ENCODE data around the gene NAP1L1.

NAP1L1 gene

DNA sequence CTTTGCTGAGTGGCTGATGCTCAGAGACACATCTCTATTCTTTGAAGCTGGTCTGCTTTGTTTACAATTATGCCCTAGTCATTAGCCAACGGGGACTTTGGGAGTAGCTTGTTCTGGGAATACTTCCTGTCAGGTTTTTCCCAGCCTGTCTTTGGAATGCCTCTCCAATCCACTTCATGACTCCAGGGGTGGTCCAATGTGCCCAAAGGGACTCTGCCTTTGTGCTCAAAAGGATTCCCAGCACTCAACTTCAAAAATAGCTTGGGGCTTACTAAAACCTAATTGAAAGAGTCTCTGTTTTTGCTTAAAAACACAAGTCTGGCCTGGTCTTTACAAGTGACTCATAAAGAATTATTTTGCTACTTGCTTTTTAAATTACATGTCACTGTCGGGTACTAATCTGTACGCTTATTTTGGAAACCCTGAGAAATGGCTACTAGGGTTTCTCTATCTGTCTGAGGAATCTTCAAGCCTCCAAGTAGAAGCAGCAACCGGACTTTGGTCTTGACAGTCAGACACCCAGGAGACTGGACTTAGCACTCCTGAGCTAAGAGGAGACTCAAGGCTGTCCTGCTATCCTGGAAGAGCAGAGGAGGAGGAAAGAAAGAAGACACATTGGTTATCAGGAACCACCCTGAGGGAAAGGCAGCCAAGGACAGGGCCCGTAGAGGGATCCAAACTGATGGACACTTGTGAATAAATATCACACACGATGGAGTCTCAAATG, 73.6 kb downstream of the NAP1L1 start:
- no peak for TF ChIP-seq GATA2 (IDR thresholded peaks at IDR 0.05; ENCODE audit: low read depth, low read length)
- no peak for TF ChIP-seq GATA3 (IDR thresholded peaks at IDR 0.05; ENCODE audit: low read depth, low read length)

DNA sequence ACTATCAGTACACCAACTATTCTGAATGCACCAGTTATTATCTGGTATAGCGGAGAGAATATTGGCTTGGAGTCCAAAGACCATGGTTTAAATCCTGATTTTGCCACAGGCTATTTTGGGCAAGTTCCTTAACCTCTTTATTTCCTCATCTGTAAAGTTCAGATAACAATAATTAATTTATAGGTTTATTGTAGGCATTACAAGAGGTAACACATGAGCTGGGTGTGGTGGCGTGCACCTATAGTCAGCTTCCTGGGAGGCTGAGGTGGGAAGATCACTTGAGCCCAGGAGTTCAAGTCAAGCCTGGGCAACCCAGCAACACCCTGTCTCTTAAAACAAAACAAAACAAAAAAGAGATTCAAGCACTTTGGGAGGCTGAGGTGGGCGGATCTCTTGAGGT, 76.1 kb downstream of the NAP1L1 start:
- TF ChIP-seq GATA3 (IDR thresholded peaks at IDR 0.05; ENCODE audit: low read depth, low read length) (no peak), GATA2 (IDR thresholded peaks at IDR 0.05; ENCODE audit: low read depth, low read length) (no peak)

DNA sequence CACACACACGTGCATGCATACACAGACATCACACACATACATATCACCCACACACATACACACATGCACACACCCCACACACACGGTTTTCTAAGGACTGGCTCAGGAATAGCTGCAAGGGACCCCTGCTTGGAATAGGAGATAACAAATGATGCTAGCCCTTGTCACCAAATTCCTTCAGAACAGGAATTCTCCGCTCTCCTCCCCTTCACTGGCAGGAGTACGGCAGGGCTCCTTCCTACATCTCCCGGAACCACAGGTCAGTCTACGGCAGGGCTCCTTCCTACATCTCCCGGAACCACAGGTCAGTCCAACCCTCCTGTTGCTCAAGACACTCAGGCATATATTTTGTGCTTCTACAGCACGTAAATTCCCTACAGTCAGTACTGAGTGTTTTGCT, 76.8 kb downstream of the NAP1L1 start:
- TF ChIP-seq GATA2 (IDR thresholded peaks at IDR 0.05; ENCODE audit: low read depth, low read length) (no peak), GATA3 (IDR thresholded peaks at IDR 0.05; ENCODE audit: low read depth, low read length) (no peak)

DNA sequence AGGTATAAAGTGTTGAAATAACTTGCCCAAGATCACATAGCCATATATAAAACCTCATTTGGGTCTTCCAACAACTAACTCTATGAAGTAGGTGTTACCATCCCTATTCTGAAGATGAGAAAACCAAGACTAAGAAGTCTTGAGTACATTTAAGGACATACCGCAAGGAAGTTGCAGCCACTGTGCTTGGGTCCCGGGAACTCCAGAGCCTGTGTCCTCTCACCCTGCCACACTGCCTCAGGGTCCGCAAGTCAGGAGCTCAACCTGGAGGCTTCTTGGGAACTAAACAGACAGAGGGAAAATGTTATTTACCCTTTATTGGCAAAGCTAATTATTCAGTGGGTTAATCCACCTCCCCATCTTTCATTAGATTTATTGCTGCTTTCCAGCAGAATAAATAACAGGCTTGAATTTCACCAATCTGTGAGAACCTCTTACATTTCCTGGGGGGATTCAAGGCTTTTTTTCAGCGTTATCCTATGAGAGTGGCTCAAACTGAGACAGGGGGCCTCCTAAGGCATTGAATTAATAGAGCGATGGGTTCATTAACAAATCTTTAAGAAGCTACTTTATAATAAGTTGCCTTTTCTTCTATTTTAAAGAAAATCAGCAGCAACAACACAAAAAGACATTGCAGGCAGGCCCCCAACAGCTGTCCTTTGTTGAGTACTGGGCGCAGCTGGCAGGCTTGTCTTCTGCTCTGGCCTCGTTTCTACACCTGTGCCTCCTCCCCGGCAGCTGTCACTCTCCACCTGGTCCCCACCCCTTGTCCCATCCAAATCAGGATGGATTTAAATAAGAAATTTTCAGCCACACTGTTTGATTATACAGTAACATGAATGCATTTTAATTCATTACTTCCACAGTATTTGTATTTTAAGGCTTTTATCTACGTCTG, 78.2 kb downstream of the NAP1L1 start:
- TF ChIP-seq GATA3 (IDR thresholded peaks at IDR 0.05; ENCODE audit: low read depth, low read length) (no peak), GATA2 (IDR thresholded peaks at IDR 0.05; ENCODE audit: low read depth, low read length) (no peak)

DNA sequence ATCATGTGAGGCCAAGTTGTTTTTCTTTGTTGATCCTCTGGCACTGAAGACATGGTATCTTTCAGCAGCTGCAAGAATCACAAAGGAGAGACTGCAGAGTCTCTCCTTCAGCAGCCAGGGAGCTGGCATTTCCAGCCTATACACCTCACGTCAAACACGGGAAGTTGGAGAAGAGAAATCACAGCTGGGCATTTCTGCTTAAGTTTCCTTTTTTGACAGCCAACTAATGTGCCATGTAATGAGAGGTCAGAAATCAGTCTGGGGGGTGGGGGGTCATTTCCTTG, 81.2 kb downstream of the NAP1L1 start:
- no peak for TF ChIP-seq GATA2 (IDR thresholded peaks at IDR 0.05; ENCODE audit: low read depth, low read length)
- TF ChIP-seq GATA3 (IDR thresholded peaks at IDR 0.05; ENCODE audit: low read depth, low read length) = no peak

DNA sequence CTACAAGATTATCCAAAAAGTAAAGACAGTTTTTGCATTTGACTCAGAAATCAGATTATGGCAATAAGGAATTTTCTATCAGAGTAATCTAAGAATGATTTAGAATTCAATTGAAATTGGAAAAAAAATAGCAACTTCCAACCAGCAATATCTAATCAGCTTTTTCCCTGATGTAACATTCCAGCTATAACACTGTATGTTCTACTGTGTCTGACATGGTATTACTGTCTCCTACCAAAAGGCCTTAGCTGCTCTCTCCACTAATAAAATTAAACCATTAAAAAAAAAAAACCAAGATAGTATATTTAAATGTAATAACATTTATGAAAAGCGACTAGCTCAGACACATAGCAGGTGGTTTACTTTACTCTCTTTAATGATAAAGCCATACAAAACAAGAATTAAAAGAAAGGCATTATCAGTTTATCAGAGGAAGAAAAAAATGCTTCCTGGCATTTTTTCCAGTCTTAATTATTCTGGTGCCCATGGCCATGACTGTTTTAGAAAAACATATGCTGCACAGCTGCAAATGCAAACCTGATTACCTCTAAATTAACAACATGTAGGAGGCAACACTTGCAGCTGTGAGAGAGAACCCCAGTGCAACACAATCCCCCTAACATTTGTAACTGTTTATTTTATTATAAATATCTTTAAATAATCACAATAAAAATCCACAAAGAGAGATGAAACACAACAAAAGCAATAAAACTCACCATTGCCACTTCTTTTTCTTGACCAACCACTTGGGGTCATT, 81.7 kb downstream of the NAP1L1 start:
- TF ChIP-seq GATA2 (IDR thresholded peaks at IDR 0.05; ENCODE audit: low read depth, low read length) (peak; percentile 65; the same call in 1 of the 2 replicates), GATA3 (IDR thresholded peaks at IDR 0.05; ENCODE audit: low read depth, low read length) (peak; percentile 84)

DNA sequence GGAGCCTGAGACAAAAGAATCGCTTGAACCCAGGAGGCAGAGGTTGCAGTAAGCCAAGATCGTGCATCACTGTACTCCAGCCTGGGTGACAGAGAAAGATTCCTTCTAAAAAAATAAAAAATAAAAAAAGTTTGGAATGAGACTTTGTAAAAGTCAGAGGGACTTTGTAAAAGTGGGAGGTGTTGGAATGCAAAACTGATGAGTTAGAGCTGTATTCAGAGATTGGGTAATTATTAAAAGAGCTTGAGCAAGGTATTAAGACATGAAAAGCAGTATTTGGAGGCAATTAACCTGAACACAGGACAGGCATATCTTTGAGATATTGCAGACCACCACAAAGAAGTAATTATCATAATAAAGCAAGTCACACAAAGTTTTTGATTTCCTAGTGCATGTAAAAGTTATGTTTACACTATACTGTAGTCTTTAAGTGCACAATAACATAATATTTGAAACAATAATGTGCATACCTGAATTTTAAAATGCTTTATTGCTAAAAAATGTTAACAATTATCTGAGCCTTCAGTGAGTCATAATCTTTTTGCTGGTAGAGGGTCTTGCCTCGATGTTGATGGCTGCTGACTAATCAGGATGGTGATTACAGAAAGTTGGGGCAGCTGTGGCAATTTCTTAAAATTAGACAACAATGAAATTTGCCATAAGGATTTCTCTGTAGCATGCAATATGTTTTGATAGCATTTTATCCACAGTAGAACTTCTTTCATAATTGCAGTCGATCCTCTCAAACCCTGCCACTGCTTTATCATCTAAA, 86.0 kb downstream of the NAP1L1 start:
- TF ChIP-seq GATA2 (IDR thresholded peaks at IDR 0.05; ENCODE audit: low read depth, low read length) (no peak), GATA3 (IDR thresholded peaks at IDR 0.05; ENCODE audit: low read depth, low read length) (no peak)

DNA sequence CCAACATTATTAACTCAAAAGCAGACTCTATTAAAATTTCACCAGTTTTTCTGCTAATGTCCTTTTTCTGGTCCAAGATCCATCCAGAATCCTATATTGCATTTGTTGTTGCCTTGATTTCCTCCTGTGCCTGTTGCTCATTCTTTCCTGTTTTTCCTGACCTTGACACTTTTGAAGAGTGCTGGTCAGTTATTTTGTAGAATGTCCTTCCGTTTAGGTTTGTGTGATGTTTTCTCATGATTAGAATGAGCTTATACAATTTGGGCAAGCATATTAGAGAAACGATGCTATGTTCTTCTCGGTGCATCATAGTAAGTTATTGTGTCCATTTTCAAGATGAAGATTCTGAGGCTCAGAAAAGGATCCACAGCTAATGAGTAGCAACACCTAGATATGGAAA, 86.8 kb downstream of the NAP1L1 start:
- TF ChIP-seq GATA2 (IDR thresholded peaks at IDR 0.05; ENCODE audit: low read depth, low read length) (no peak), GATA3 (IDR thresholded peaks at IDR 0.05; ENCODE audit: low read depth, low read length) (no peak)

DNA sequence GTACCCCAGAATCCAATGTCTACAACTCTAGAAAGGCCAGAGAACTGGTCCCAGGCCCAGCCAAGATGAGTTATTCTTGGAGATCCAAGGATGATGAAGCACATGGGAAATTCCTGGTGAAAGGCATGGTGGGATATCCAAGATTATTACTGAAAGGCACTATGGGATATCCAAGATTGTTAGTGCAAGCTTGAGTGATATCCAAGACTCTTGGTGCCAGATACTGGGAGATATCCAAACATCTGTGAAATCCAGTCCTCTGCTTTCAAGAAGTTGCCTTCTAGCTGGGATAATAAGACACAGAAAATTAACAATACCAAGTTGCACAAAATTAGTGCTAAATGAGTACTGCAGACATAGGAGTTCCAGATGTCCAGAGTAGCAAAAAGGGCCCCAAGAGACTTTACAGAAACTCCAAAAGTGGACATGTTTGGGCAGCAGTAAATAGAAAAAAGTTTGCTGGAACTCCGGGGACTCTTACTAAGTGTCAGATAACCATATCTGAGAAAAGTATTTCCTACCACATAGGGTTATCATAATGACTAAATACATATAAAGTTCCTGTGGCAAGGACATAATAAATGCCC, 87.5 kb downstream of the NAP1L1 start:
- no peak for TF ChIP-seq GATA2 (IDR thresholded peaks at IDR 0.05; ENCODE audit: low read depth, low read length)
- TF ChIP-seq GATA3 (IDR thresholded peaks at IDR 0.05; ENCODE audit: low read depth, low read length) = no peak

DNA sequence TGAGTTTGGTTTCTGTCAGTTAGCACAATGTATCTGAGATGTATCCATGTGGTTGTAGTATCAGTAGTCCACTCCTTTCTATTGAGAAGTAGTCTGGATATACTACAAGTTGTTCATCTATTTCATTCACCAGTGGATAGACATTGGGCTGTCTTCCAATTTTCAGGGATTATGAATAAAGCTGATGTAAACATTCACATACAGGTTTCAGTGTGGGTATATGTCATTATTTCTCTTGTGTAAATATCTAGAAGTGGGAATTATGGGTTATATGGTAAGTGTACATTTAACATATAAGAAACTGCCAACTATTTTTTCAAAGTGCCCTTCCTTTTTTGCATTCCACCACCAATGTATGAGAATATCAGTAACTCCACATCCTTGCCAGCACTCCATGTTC, 88.8 kb downstream of the NAP1L1 start:
- TF ChIP-seq GATA2 (IDR thresholded peaks at IDR 0.05; ENCODE audit: low read depth, low read length) (no peak), GATA3 (IDR thresholded peaks at IDR 0.05; ENCODE audit: low read depth, low read length) (no peak)

DNA sequence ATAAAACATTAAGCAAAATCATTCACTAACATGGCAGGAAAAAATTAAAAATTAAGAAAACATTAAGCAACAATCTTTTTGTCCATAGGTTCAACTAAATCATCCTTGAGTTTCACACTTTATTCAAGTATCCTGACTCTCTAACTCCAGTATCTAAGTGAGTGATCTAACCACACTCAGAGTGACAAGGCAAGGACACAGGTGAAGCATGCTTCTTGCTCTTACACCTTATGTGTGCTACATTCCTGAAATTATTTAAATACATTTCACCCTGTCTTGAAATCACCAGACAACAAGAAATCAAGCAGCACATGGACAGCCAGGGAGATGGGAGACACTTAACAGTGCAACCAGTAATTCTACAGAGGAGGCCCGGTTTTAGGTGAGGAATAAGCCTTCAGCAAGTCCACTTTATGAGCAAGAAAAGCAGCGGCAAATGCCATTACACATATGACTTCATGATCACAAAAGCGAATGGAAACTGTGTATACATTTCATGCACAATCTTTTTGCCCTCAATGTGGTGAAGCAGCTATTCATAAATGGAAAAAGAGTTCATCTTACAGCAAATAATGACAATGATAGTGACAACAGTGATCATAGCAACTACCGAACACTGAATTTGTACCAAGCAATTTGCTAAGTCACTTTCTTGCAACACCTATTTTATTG, 90.3 kb downstream of the NAP1L1 start:
- TF ChIP-seq GATA3 (IDR thresholded peaks at IDR 0.05; ENCODE audit: low read depth, low read length) (no peak), GATA2 (IDR thresholded peaks at IDR 0.05; ENCODE audit: low read depth, low read length) (no peak)

DNA sequence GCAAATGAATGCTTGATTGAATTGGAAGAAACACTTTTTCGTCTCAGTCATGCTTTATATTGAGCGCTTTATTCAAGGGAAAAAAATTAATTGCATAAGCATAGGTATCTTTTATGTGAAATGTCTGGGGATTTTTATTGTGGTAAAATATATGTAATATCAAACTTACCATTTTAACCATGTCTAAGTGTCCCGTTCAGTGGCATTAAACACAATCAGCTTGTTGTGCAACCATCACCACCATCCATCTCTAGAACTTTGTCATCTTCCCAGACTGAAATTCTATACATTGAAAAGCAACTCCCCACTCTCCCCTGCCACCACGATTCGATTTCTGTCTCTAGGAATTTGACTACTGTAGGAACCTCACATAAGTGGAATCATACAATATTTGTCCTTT, 92.7 kb downstream of the NAP1L1 start:
- TF ChIP-seq GATA2 (IDR thresholded peaks at IDR 0.05; ENCODE audit: low read depth, low read length) (no peak), GATA3 (IDR thresholded peaks at IDR 0.05; ENCODE audit: low read depth, low read length) (no peak)
